Loucy (cell line): ENCODE data around the gene NARS2.

Experiments used
- EZH2phosphoT487 ChIP-seq: fragments of 200-600 bp; IDR thresholded peaks from 2 replicates; pipeline ENCODE4 v1.6.1; 2018; ENCODE audit warnings: antibody characterized with exemption, mild to moderate bottlenecking, moderate library complexity, borderline replicate concordance
- TF ChIP-seq, protein P1 (sequence below): fragments of 200-600 bp; sonication (generic); conservative IDR thresholded peaks from 2 replicates; pipeline ENCODE4 v1.5.1; 2014; ENCODE audit warnings: mild to moderate bottlenecking, antibody characterized with exemption, low read length

GRCh38 chr11:78426845-78427244, 147.8 kb downstream of the NARS2 start:
- TF ChIP-seq, protein P1, sequence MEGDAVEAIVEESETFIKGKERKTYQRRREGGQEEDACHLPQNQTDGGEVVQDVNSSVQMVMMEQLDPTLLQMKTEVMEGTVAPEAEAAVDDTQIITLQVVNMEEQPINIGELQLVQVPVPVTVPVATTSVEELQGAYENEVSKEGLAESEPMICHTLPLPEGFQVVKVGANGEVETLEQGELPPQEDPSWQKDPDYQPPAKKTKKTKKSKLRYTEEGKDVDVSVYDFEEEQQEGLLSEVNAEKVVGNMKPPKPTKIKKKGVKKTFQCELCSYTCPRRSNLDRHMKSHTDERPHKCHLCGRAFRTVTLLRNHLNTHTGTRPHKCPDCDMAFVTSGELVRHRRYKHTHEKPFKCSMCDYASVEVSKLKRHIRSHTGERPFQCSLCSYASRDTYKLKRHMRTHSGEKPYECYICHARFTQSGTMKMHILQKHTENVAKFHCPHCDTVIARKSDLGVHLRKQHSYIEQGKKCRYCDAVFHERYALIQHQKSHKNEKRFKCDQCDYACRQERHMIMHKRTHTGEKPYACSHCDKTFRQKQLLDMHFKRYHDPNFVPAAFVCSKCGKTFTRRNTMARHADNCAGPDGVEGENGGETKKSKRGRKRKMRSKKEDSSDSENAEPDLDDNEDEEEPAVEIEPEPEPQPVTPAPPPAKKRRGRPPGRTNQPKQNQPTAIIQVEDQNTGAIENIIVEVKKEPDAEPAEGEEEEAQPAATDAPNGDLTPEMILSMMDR, result no peak
- no peak for TF ChIP-seq EZH2phosphoT487
